HT-29 (cell line): ENCODE data around the gene ATP2A2. TPM values are rescaled to one million over a fixed set of nuclear protein-coding genes. Genes with fewer than 3 reads are reported as not detected.
"Not testable (repeated sequence)": the region's sequence is repeated elsewhere in the genome, so short reads cannot be mapped to it uniquely, and the experiment has no call there.

ENCODE experiments used
- DNase-seq: peaks from one replicate; pipeline ENCODE4 v3.0.0-alpha.2; 2015; ENCODE audit warnings: low spot score
- total RNA-seq: library from RNA; depleted of rRNA; stranded (reverse); fragments of >200 nt; shearing (Covaris generic); gene quantifications from 2 replicates; pipeline ENCODE4 v1.2.3, GENCODE V29; 2014

ATP2A2 gene
- total RNA-seq, 1 experiment from 2014 or later: 123 TPM

GRCh38 chr12:110289711-110290078, 8.6 kb downstream of the ATP2A2 start:
- DNase-seq: no peak

DNA sequence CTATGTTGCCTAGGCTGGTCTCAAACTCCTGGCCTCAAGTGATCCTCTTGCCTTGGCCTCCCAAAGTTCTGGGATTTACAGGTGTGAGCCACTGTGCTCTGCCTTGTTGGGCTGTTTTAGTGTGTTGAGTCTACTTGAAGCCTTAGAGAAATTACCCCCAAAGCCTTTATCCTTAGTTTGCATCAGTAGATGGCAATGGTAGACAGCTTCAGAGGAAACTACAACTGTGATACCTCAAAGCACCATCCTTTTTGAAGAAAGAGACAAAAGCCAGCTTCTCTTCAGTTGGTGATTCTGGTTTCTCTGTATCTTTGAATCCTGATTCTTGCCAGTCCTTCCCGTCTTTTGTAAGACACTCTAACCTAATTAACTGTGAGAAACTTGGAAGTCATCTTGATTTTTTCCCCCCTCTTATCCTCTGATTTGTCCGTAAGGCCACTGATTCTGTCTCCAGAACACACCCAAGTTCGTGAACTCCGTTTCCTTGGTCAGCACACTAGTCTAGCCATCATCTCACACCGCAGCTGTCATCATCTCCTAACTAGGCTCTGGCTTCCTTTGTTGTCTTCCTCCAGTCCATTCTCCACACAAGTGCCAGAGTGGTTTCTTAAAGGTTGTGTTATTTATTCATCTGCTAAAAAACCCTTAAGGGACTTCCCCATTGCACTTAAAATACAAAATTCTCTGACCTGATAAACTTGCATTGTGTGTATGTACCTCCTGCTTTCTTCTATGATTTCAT, 20.2 kb downstream of the ATP2A2 start:
- no peak for DNase-seq

DNA sequence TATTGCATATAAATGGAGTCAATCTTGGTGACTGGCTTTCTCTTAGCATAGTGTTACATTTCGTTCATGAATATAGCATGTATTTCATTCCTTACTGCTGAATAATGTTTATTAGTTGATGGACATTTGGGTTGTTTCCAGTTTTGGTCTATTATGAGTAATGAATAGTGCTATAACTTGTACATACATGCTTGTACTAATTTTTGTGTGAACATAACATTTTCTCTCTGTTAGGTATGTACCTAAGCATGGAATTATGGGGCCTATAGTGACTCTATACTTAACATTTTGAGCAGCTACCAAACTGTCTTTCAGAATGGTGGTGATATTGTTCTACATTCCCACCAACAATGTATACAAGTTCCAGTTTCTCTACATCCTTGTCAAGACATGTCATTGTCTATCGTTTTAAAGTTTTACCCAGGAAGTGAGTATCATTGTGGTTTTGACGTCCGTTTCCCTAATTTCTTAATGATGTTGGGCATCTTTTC, 23.1 kb downstream of the ATP2A2 start:
- no peak for DNase-seq

- no peak for DNase-seq
Measured at GRCh38 chr12:110307372-110307771, 26.3 kb downstream of the ATP2A2 start.

GRCh38 chr12:110310763-110311162, 29.7 kb downstream of the ATP2A2 start:
- DNase-seq: no peak

- DNase-seq: no peak
Measured at GRCh38 chr12:110311903-110312302, 30.9 kb downstream of the ATP2A2 start.

- no peak for DNase-seq
Measured at GRCh38 chr12:110312581-110313360, 31.7 kb downstream of the ATP2A2 start.

DNA sequence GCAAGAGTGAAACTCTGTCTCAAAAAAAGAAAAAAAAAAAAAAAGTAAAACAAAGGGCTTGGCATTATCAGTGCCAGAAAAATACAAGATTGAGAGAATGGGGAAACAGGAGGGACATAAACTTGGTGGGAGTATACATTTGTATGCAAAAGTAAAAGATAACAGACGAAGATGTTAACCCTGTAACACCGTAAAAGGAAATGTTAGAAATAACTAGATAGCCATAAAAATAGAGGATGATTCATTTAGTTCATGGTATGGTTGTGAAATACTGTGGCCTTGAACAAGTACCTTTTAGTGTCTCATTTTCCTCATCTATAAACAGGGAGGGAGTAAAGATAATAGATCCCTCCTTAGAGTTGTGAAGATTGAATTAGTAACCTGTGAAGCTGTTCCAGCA, 33.3 kb downstream of the ATP2A2 start:
- DNase-seq: no peak

- no peak for DNase-seq
Measured at GRCh38 chr12:110316861-110317260, 35.8 kb downstream of the ATP2A2 start.

GRCh38 chr12:110317911-110318310, 36.9 kb downstream of the ATP2A2 start:
- DNase-seq: no peak

GRCh38 chr12:110320550-110320949, 39.5 kb downstream of the ATP2A2 start:
- DNase-seq: no peak

DNA sequence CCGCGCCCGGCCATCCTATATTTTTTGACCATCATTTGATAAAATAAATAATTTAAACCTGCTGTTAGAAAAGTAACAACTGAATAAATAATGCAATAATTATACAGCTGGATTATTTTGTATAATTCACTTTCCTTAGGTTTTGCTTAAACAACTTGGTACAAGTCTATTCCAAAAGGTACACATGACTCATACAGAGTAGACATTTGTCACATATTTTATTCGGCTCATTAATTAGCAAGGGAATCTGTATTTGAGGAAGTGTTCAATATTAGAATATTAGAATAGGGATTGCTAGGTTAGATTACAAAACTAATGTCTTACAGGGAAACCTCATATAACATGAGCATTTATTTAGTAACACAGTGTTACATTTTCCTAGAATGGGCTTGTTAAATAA, 48.7 kb downstream of the ATP2A2 start:
- DNase-seq: no peak

DNA sequence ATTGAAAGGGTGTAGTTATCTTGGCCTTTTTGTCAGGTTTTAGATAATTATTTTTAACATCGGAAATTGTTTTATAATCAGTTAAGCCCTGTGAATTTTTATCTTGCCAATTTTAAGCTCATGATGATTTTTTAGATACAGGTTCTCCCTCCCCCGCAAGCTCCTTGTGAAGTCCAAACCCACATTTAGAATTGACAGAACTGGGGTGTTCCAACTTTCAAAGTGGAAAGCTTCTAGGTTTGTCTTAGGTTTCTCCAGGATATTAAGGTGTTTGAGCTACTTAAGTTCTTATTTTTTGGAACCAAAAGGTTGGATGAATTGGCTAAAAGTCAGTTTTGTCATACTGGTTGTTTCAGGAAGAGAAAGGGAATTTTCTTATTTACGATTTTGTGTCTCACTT, 49.1 kb downstream of the ATP2A2 start:
- DNase-seq: no peak

DNA sequence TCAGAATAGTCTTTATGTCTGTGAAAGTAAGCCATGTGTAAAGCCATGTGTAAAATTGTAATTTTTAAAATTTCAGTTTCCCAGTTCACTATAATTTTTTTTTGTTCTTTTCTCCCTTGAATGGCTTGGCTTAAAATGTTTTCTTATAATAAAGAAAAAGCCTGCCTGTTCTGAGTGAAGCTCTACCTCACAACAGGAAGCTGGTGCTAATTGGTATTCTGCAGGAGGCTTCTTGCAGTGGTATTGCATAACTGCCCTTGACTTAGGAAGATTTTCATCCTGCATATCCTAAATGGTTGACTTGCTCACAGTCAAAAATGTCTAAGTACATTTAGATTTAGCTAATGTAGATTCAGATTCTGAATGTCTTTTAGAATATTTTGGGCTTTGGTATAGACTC, 49.5 kb downstream of the ATP2A2 start:
- no peak for DNase-seq

DNA sequence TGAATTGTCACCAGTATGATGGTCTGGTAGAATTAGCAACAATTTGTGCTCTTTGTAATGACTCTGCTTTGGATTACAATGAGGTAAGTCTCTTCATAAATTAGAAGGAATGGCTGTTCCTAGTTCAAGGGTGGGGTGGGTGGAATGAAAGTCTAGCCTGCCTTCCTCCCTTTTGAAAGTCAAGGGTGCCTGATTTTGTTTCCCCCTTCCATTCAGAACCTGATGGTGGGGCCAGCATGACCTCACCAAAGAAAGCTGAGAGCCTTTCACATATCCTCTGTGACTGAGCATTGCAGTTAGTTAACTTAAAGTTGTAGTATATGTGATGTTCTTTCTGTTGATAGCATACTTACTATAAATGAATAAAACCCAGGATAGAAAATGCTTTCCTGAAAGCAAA, 52.2 kb downstream of the ATP2A2 start:
- no peak for DNase-seq

DNA sequence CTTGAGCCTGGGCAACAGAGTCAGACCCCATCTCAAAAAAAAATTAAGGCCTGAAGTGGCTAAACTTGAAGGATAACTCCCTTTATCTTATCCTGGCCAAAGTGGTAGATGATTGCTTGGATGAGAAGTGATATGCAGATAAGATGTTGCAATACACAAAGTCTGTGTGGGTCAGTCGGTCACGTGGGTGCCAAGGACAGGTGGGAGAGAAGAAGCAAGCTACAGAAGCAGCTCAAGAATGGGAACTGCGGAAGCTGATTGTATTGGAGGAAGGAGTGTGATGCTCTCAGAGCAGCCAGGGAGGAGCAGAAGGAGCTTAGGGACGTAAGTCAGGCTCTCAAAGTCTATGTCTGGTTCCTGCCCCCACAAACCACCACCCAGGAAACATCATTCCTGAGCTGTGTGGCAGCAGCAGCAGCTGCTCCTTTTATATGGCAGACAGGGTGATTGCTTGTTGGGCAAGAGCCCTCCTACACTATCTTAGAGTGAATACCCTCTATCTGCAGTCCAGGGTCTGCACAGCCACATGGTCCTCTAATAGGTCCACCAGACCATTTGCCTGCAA, 54.5 kb downstream of the ATP2A2 start:
- DNase-seq: no peak

GRCh38 chr12:110337912-110338710, 57.1 kb downstream of the ATP2A2 start:
- DNase-seq: no peak

DNA sequence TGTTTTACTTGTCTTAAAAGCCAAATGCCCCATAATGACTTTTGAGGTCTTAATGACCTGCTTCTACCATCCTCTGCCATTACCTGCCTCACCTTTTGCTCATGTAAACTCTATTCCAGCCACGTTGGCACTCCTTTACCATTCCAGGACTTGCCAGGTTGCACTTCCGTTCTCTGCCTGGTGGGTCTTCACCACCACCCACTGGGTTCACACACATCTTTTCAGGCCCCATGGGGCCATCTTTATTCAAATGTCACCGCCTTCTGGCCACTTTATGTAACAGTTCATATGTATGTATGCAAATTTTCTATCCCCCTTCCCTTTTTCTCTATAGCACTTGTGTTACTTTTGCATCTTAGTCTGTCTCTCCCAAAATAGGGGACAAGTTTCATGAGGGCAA, 57.7 kb downstream of the ATP2A2 start:
- no peak for DNase-seq

DNA sequence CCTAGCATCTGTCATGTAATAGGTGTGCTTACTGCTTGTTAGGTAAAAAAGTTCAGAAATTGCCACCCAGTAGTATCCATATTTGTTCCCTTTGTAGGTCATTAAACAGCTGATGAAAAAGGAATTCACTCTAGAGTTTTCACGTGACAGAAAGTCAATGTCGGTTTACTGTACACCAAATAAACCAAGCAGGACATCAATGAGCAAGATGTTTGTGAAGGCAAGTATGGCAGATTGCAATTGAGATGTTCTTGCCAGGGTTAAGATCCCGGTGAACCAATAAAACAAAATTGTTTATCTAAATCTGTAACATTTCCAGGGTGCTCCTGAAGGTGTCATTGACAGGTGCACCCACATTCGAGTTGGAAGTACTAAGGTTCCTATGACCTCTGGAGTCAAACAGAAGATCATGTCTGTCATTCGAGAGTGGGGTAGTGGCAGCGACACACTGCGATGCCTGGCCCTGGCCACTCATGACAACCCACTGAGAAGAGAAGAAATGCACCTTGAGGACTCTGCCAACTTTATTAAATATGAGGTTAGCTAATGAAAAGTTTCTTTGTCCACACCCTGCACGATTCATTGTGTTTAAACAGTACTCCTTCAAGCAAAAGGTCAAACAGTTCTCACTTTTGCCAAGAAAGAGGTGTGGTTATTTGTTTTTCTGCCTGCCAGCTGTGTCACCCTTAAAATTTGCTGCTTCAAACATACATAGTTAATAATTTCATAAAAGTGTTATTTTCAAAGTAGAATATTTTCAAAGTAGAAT, 58.3 kb downstream of the ATP2A2 start:
- no peak for DNase-seq

DNA sequence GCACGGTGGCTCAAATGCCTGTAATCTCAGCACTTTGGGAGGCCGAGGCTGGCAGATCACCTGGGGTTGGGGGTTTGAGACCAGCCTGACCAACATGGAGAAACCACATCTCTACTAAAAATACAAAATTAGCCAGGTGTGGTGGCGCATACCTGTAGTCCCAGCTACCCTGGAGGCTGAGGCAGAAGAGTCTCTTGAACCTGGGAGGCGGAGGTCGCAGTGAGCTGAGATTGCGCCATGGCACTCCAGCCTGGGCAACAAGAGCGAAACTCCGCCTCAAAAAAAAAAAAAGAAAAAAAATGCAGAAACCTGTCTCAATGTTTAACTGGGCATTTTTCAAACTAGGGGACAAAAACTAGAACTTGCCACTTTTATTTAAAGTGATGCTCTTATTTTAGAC, 59.2 kb downstream of the ATP2A2 start:
- not testable (repeated sequence) for DNase-seq

- no peak for DNase-seq
Measured at GRCh38 chr12:110340706-110341105, 59.7 kb downstream of the ATP2A2 start.
